Stomach (tissue), 19 donors: ENCODE results near the gene TSC1. TPM values are rescaled to one million over a fixed set of nuclear protein-coding genes. Genes with fewer than 3 reads are reported as not detected.

Source experiments
- DNase-seq, 2 donors: peaks; one replicate each; pipeline versions ENCODE4 v3.0.0 to v3.0.0-alpha.2; 2013 to 2019
- H3K27ac ChIP-seq, 5 donors: fragments of 200-600 bp in 4 of 5; sonication (generic) in 4 of 5; one replicate each; pipeline ENCODE4 v1.5.1; 2013 to 2019; ENCODE audit warnings: mild to moderate bottlenecking in 1 of 5, moderate library complexity in 1 of 5
- H3K27me3 ChIP-seq, 3 donors: fragments of 200-600 bp; sonication (generic); one replicate each; pipeline ENCODE4 v1.5.1; 2017 to 2019; ENCODE audit warnings: mixed run types in 1 of 3
- H3K36me3 ChIP-seq, 4 donors: fragments of 200-600 bp; sonication (generic); 1 replicate in 3 of 4; 2 replicates in 1 of 4; pipeline ENCODE4 v1.5.1; 2016 to 2019
- H3K4me1 ChIP-seq, 4 donors: fragments of 200-600 bp; sonication (generic); one replicate each; pipeline ENCODE4 v1.5.1; 2016 to 2019
- H3K4me3 ChIP-seq, 4 donors: fragments of 200-600 bp; sonication (generic) in 3 of 4; one replicate each; pipeline ENCODE4 v1.5.1; 2016 to 2019; ENCODE audit warnings: mild to moderate bottlenecking in 1 of 4
- H3K9me3 ChIP-seq, 4 donors: fragments of 200-600 bp; sonication (generic); one replicate each; pipeline ENCODE4 v1.5.1; 2016 to 2019
- CTCF ChIP-seq, 7 experiments: fragments of 450-650 bp in 4 of 7; fragments of 200-600 bp in 3 of 7; sonication (generic) in 3 of 7; IDR thresholded peaks; one replicate each; pipeline ENCODE4 v1.5.1; 2016 to 2019; ENCODE audit warnings: antibody characterized with exemption in 7 of 7, control low read depth in 2 of 7, mild to moderate bottlenecking in 1 of 7
- EP300 ChIP-seq: sonication (generic); formaldehyde crosslinking; IDR thresholded peaks from one replicate; pipeline ENCODE4 v1.6.1; 2017; ENCODE audit warnings: antibody characterized with exemption
- POLR2A ChIP-seq, 4 donors: fragments of 450-650 bp; IDR thresholded peaks; one replicate each; pipeline ENCODE4 v1.6.1; 2016; ENCODE audit warnings: antibody characterized with exemption in 4 of 4, control low read depth in 2 of 4, mild to moderate bottlenecking in 1 of 4, moderate library complexity in 1 of 4
- POLR2AphosphoS5 ChIP-seq, 3 donors: sonication (generic); formaldehyde crosslinking; IDR thresholded peaks; one replicate each; pipeline ENCODE4 v1.6.1; 2016; ENCODE audit warnings: antibody characterized with exemption in 3 of 3
- WGBS, 5 donors: extraction: QIAGEN DNeasy Blood & Tissue Kit in 3 of 5; methylation state at CpG; one replicate each; pipeline versions ENCODE4 v1.1.5 to v1.1.7; 2013 to 2018; 5-methylcytosine and 5-hydroxymethylcytosine counted together
- intact Hi-C: fragments of 100-400 bp; cut with DNase I; formaldehyde crosslinking; loops from one replicate; pipeline ENCODE4 v1.15.1; 2023; ENCODE audit warnings: low total_unique reads
- long read RNA-seq, 10 donors: transcript quantifications; one replicate each; lab custom pipeline, GENCODE V29; 2026
- polyA plus RNA-seq, 3 donors: library from polyadenylated mRNA; stranded (reverse); fragments of 200-250 nt; gene quantifications; one replicate each; pipeline ENCODE4 v1.2.3, GENCODE V29; 2013
- total RNA-seq, 5 donors: library from RNA; depleted of rRNA; stranded (reverse); fragments of >200 nt; gene quantifications; one replicate each; pipeline versions ENCODE4 v1.1.0 to v1.2.3, GENCODE V29; 2014 to 2016
- donor health status: healthy with polysubstance abuse.
- donor health status: Bipolar disorder and iron deficiency.
- donor health status: healthy.

TSC1 gene
- 100 to 1,000 TPM in 1 of 5 donors, 10 to 100 TPM in 4; 23.2 to 120 (median 49.9) TPM for total RNA-seq
- polyA plus RNA-seq = 10 to 100 TPM in 1 of 3 donors, 1 to 10 TPM in 2; 6.7 to 10.3 (median 7.1) TPM
- long read RNA-seq, donor 1, partial matches to known transcripts = 0 of 1 reads
- long read RNA-seq, donor 1, other reads (novel, unspliced or antisense) = 0 of 1 reads
- long read RNA-seq, donor 2, full-length matches to known transcripts = 5 of 5 reads
- long read RNA-seq, donor 2, partial matches to known transcripts = 0 of 5 reads
- long read RNA-seq, donor 2, other reads (novel, unspliced or antisense) = 0 of 5 reads
- long read RNA-seq, donor 3 = 0 reads
- long read RNA-seq, donor 4 = 0 reads
- long read RNA-seq, donor 5, full-length matches to known transcripts = 6 of 6 reads
- long read RNA-seq, donor 5, partial matches to known transcripts = 0 of 6 reads
- long read RNA-seq, donor 5, other reads (novel, unspliced or antisense) = 0 of 6 reads
- long read RNA-seq, donor 6, full-length matches to known transcripts = 5 of 5 reads
- long read RNA-seq, donor 6, partial matches to known transcripts = 0 of 5 reads
- long read RNA-seq, donor 6, other reads (novel, unspliced or antisense) = 0 of 5 reads
- long read RNA-seq, donor 7, partial matches to known transcripts = 0 of 2 reads
- long read RNA-seq, donor 7, other reads (novel, unspliced or antisense) = 0 of 2 reads
- long read RNA-seq, donor 8, partial matches to known transcripts = 0 of 2 reads
- long read RNA-seq, donor 8, other reads (novel, unspliced or antisense) = 0 of 2 reads
- long read RNA-seq, donor 9, partial matches to known transcripts = 5 of 7 reads
- long read RNA-seq, donor 9, other reads (novel, unspliced or antisense) = 0 of 7 reads
- long read RNA-seq, donor 10, full-length matches to known transcripts = 1 of 1 reads
- long read RNA-seq, donor 10, partial matches to known transcripts = 0 of 1 reads
- long read RNA-seq, donor 10, other reads (novel, unspliced or antisense) = 0 of 1 reads

- peaks cover 19 to 35% (median 26%) of the 10 kb centered on the region in 4 donors for H3K4me1 ChIP-seq
- peak within 1 kb of the TSS; percentile 81 to 100 (median 98) for H3K4me3 ChIP-seq
- no peaks in the 10 kb centered on the region for H3K9me3 ChIP-seq
- DNase-seq = peak; percentile 97 to 98
- WGBS, 5 donors = 0 to 1% (median 1%) methylated on average over 63 to 72 of the region's 72 CpGs
- intact Hi-C loops = no loop called here
- TF ChIP-seq POLR2AphosphoS5 (IDR thresholded peaks at IDR 0.05) (peak; percentile 7 to 71 (median 65)), CTCF (IDR thresholded peaks at IDR 0.05) (no peak)
- no peaks in the 10 kb centered on the region for H3K27me3 ChIP-seq
- H3K27ac ChIP-seq = peak within 1 kb of the TSS; percentile 93 to 97 (median 95)
- H3K36me3 ChIP-seq = no peaks in the 10 kb centered on the region
Observed at GRCh38 chr9:132944294-132945185, at the start of gene TSC1. TSS of gene TSC1 (minus strand) at chr9:132944616. CDS start at chr9:132928872, 15,744 bp downstream.

GRCh38 chr9:132993511-132993939 lies 49.1 kb upstream of the TSC1 start:
- WGBS, 5 donors = 25 to 46% (median 33%) methylated on average over 13 to 14 of the region's 14 CpGs
- Histone ChIP-seq H3K36me3 (no peaks in the 10 kb centered on the region), H3K4me1 (peaks cover 0 to 21% (median 7%) of the 10 kb centered on the region in 4 donors), H3K9me3 (no peaks in the 10 kb centered on the region), H3K27ac (no peak overlapping the region), H3K4me3 (no peak overlapping the region), H3K27me3 (peaks cover 0 to 78% (median 28%) of the 10 kb centered on the region in 3 donors)
- TF ChIP-seq EP300 (no peak), POLR2A (IDR thresholded peaks at IDR 0.05) (no peak), CTCF (IDR thresholded peaks at IDR 0.05) (no peak), POLR2AphosphoS5 (IDR thresholded peaks at IDR 0.05) (no peak)
- intact Hi-C loops = no loop called here
- no peak for DNase-seq

- intact Hi-C loops = no loop called here
- H3K27ac ChIP-seq = no peak overlapping the region
- peaks cover 0 to 86% (median 31%) of the 10 kb centered on the region in 3 donors for H3K27me3 ChIP-seq
- TF ChIP-seq POLR2A (IDR thresholded peaks at IDR 0.05) = no peak
- no peak for TF ChIP-seq CTCF (IDR thresholded peaks at IDR 0.05)
- no peak for TF ChIP-seq EP300
- no peak for TF ChIP-seq POLR2AphosphoS5 (IDR thresholded peaks at IDR 0.05)
- WGBS, 5 donors = 52 to 70% (median 65%) methylated on average over 16 of the region's 16 CpGs
- peaks cover 0 to 21% (median 7%) of the 10 kb centered on the region in 4 donors for H3K4me1 ChIP-seq
- H3K4me3 ChIP-seq = no peak overlapping the region
- no peaks in the 10 kb centered on the region for H3K36me3 ChIP-seq
- H3K9me3 ChIP-seq = no peaks in the 10 kb centered on the region
- no peak for DNase-seq
Observed at GRCh38 chr9:132991351-132992300, 47.2 kb upstream of the TSC1 start.
